Uterus (tissue), 4 donors: Measurements from ENCODE around the gene UACA. TPM values are rescaled to one million over a fixed set of nuclear protein-coding genes. Genes with fewer than 3 reads are reported as not detected.
"Not testable (repeated sequence)": the region's sequence is repeated elsewhere in the genome, so short reads cannot be mapped to it uniquely, and the experiment has no call there.

ENCODE experiments used
- DNase-seq, 2 donors: peaks; one replicate each; pipeline ENCODE4 v3.0.0-alpha.2; 2019 to 2020
- H3K27ac ChIP-seq, 2 donors: fragments of 200-600 bp; sonication (generic); 1 replicate in 1 of 2; 2 replicates in 1 of 2; pipeline ENCODE4 v1.5.1; 2016 to 2018
- H3K27me3 ChIP-seq, 2 donors: fragments of 200-600 bp; sonication (generic); one replicate each; pipeline ENCODE4 v1.5.1; 2018 to 2019; ENCODE audit warnings: control low read depth in 1 of 2
- H3K36me3 ChIP-seq, 2 donors: fragments of 200-600 bp; sonication (generic); one replicate each; pipeline ENCODE4 v1.5.1; 2019; ENCODE audit warnings: control low read depth in 1 of 2
- H3K4me1 ChIP-seq, 2 donors: fragments of 200-600 bp; sonication (generic); one replicate each; pipeline ENCODE4 v1.5.1; 2018 to 2019; ENCODE audit warnings: control low read depth in 1 of 2
- H3K4me3 ChIP-seq, 2 donors: fragments of 200-600 bp; sonication (generic); 1 replicate in 1 of 2; 2 replicates in 1 of 2; pipeline ENCODE4 v1.5.1; 2018 to 2019; ENCODE audit warnings: mild to moderate bottlenecking in 1 of 2
- H3K9me3 ChIP-seq, 2 donors: fragments of 200-600 bp; sonication (generic); one replicate each; pipeline ENCODE4 v1.5.1; 2019; ENCODE audit warnings: control low read depth in 1 of 2
- POLR2A ChIP-seq, 2 donors: fragments of 450-650 bp; IDR thresholded peaks; one replicate each; pipeline ENCODE4 v1.6.1; 2016; ENCODE audit warnings: antibody characterized with exemption in 2 of 2, mild to moderate bottlenecking in 1 of 2, moderate library complexity in 1 of 2
- intact Hi-C: fragments of 100-400 bp; cut with DNase I; formaldehyde crosslinking; loops from one replicate; pipeline ENCODE4 v1.15.1; 2023; ENCODE audit warnings: low total_unique reads
- total RNA-seq, 4 donors: library from RNA; depleted of rRNA in 3 of 4; stranded (reverse); fragments of >200 nt in 3 of 4; gene quantifications; one replicate each; pipeline versions ENCODE4 v1.1.0 to v1.2.4, GENCODE V29; 2014 to 2023
- TF ChIP-seq, protein P1 (sequence below), 4 experiments: fragments of 200-600 bp in 2 of 4; fragments of 450-650 bp in 2 of 4; sonication (generic) in 2 of 4; IDR thresholded peaks; one replicate each; pipeline ENCODE4 v1.5.1; 2016 to 2019; ENCODE audit warnings: antibody characterized with exemption in 4 of 4, mild to moderate bottlenecking in 2 of 4, moderate library complexity in 1 of 4
- donor health status: DM: yes; HTN: yes; CAD: no.

The UACA gene
- total RNA-seq, 4 donors from 2014 or later: 20.9 to 147 (median 60.6) TPM

DNA sequence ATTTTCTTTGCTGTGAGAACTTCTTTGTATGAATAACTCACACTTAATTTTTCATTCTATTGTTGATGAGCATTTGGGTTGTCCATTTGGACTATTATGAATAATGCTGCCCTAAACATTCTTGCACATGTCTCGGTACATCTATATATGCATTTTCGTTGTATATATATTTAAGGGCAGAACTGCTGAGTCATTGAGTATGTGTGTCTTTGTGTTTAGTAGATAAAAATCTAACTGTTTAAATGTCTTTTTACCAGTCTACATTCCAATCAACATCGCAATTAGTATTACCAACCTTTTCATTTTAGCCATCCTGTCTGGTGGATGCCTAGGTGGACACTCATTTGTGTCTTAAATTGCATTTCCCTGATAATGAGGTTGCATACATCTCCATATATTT, 144.4 kb downstream of the UACA start:
- Histone ChIP-seq H3K27ac (no peak overlapping the region), H3K27me3 (no peaks in the 10 kb centered on the region), H3K36me3 (peaks cover 0 to 4% of the 10 kb centered on the region in 2 donors), H3K4me1 (no peaks in the 10 kb centered on the region), H3K4me3 (no peak overlapping the region), H3K9me3 (no peaks in the 10 kb centered on the region)
- TF ChIP-seq, protein P1, sequence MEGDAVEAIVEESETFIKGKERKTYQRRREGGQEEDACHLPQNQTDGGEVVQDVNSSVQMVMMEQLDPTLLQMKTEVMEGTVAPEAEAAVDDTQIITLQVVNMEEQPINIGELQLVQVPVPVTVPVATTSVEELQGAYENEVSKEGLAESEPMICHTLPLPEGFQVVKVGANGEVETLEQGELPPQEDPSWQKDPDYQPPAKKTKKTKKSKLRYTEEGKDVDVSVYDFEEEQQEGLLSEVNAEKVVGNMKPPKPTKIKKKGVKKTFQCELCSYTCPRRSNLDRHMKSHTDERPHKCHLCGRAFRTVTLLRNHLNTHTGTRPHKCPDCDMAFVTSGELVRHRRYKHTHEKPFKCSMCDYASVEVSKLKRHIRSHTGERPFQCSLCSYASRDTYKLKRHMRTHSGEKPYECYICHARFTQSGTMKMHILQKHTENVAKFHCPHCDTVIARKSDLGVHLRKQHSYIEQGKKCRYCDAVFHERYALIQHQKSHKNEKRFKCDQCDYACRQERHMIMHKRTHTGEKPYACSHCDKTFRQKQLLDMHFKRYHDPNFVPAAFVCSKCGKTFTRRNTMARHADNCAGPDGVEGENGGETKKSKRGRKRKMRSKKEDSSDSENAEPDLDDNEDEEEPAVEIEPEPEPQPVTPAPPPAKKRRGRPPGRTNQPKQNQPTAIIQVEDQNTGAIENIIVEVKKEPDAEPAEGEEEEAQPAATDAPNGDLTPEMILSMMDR (IDR thresholded peaks at IDR 0.05): no peak
- TF ChIP-seq POLR2A (IDR thresholded peaks at IDR 0.05): no peak
- intact Hi-C loops: no loop called here
- DNase-seq: no peak

DNA sequence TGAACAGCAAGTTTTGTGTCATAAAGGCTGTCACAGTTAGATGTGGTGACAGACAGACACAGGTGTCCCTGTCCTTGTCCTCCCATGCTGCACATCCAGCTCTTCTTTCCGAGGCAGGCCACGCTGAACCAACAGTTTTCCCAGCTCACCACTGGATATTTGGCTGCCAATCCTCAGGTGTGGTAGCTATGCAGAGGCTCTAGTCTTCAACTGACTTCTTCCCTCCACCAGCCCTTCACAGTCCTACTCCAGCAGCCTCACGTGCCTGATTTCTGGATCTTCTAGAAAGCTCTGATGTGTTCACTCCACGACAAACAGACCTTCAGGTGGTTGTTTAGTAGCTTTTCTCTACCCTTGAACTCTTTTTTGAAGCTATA, 145.5 kb downstream of the UACA start:
- DNase-seq: no peak
- H3K9me3 ChIP-seq: no peaks in the 10 kb centered on the region
- H3K4me3 ChIP-seq: no peak overlapping the region
- H3K4me1 ChIP-seq: no peaks in the 10 kb centered on the region
- H3K36me3 ChIP-seq: peaks cover 0 to 2% of the 10 kb centered on the region in 2 donors
- intact Hi-C loops: no loop called here
- no peak overlapping the region for H3K27ac ChIP-seq
- no peak for TF ChIP-seq POLR2A (IDR thresholded peaks at IDR 0.05)
- TF ChIP-seq, protein P1 (IDR thresholded peaks at IDR 0.05): no peak
- H3K27me3 ChIP-seq: no peaks in the 10 kb centered on the region

DNA sequence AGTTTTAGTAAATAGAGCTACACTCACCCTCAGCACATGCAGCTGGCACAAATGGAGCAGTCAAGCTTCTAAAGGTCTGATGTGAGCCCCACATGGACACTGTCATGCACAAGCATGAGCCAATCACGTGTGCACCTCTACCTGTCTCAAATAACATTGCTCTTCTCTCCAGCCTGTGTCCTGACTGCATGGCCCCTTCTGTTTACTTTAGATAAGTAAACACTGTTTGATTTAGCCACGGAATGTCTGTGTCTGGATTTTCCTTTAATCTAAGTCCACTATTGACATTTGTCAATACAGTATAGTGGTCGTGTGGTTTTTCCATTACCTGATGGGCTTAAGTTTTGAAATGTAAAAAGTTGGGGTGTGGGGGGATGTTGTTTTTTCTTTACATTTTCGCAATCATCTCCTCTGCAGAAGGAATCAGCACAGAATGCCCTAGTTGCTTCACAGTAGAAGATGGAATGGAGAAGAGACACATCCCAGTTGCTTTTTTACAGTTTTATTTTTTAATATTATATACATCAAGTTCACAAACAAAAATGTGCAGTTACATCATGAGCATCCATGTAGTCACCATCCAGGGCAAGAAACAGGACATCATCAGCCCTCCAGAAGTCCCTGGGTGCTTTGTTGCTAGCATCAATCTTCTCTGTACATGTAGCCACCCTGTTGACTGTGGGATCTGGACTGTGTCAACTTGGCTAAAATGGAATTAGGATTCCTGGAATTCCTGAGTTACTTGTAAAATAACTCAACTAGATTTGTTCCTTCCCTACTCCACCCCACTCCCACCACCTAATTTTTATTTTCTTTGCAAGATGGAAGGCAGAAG, 146.1 kb downstream of the UACA start:
- Histone ChIP-seq H3K4me3 (no peak overlapping the region), H3K4me1 (no peaks in the 10 kb centered on the region), H3K36me3 (no peaks in the 10 kb centered on the region), H3K9me3 (no peaks in the 10 kb centered on the region), H3K27me3 (no peaks in the 10 kb centered on the region), H3K27ac (no peak overlapping the region)
- intact Hi-C loops: no loop called here
- TF ChIP-seq POLR2A (IDR thresholded peaks at IDR 0.05): no peak
- TF ChIP-seq, protein P1 (IDR thresholded peaks at IDR 0.05): no peak
- no peak for DNase-seq

DNA sequence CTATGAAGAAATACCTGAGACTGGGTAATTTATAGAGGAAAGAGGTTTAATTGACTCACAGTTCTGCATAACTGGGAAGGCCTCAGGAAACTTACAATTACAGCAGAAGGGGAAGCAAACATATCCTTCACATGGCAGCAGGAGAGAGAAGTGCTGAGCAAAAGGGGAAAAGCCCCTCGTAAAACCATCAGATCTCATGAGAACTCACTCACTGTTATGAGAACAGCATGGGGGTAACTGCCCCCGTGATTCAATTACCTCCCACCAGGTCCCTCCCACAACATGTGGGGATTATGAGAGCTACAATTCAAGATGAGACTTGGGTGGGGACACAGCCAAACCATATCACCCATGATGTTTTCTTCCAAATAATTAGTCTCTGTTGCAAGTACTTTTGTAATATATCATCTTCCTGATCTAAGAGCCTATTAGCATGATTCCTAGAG, 147.0 kb downstream of the UACA start:
- H3K9me3 ChIP-seq, DNase-seq, H3K4me1 ChIP-seq, intact Hi-C loops, H3K4me3 ChIP-seq, H3K36me3 ChIP-seq, H3K27ac ChIP-seq, H3K27me3 ChIP-seq: not testable (repeated sequence)

DNA sequence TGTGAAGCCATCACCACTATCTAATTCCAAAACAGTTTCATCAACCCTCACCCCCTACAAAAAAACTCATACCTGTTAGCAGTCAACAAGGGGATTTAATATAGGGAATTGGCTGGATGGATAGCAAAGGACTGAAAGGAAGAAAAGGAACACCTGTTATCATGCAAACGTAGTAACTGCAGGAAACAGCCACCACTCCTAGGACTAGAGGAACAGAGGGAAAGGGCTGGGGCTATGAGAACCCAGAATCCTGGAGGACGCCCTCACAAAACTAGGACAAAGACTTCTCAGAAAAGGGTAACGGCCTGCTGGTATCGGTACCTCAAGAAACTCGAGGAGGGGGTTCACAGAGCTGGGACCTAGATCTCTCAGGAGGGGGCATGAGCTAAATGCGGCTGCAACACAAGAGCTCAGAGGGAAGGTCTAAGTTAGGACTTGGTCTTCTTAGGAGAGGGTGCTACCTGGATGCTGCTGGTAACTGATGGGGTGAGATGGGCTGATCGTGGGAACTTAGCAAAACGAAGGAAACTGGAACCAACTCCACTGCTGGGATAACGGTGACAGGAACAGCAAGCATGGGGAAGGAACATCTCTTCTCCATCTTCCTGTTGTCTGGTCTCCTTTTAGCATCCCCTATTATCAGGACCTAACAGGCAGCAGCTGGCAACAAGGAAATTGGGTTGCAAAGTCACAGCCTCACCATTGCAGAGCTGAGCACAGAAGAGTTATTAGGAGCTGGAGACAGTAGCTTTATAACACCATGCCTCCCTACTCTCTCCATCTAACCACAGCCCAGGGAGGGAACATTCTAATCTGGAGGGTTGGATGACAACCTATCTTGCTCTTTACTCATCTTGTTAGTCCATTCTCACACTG, 147.7 kb downstream of the UACA start:
- TF ChIP-seq, protein P1 (IDR thresholded peaks at IDR 0.05): no peak
- TF ChIP-seq POLR2A (IDR thresholded peaks at IDR 0.05): no peak
- intact Hi-C loops: no loop called here
- Histone ChIP-seq H3K9me3 (no peaks in the 10 kb centered on the region), H3K36me3 (no peaks in the 10 kb centered on the region), H3K27me3 (no peaks in the 10 kb centered on the region), H3K4me1 (no peaks in the 10 kb centered on the region), H3K4me3 (no peak overlapping the region), H3K27ac (no peak overlapping the region)
- DNase-seq: no peak
